A204.1 (cell line): ENCODE data around the gene LAMP1.
"Not testable (repeated sequence)": the region's sequence is repeated elsewhere in the genome, so short reads cannot be mapped to it uniquely, and the experiment has no call there.

Experiments used
- FAIRE-seq: peaks from 2 replicates; lab custom pipeline; 2012; peaks lifted over from hg19 to GRCh38; lab: Jason Lieb, UNC

The LAMP1 gene

DNA sequence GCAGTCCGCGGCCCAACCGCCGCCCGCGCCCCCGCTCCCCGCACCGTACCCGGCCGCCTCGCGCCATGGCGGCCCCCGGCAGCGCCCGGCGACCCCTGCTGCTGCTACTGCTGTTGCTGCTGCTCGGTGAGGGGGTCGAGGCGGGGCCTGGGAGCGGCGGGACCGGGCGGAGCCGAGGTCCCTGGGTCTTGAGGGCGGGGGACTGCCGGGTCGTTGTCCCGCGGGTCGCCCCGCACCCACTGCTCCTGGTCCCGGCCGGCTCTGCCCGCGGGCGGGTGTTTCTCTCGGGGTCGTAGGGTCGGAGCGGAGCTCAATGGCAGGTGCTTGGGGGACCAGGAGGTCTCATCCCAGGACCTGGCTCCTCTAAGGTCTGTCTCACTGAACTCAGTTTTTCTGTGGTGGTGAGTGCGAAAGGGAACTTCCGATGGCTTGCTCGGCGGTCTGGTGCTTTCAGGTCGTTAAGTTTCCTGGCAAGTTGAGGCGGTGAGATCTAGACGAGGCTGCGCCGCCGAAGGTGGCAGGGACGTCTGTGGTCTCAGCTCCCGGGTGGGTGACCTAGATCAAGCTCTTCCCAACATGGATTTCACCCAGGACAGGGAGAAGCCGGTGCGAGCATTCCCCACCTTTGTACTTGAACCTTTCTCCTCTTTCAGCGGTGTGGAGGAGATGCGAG, 467 bp downstream of the LAMP1 start:
- no peak for FAIRE-seq

GRCh38 chr13:113298043-113298945, 1.3 kb downstream of the LAMP1 start:
- no peak for FAIRE-seq

DNA sequence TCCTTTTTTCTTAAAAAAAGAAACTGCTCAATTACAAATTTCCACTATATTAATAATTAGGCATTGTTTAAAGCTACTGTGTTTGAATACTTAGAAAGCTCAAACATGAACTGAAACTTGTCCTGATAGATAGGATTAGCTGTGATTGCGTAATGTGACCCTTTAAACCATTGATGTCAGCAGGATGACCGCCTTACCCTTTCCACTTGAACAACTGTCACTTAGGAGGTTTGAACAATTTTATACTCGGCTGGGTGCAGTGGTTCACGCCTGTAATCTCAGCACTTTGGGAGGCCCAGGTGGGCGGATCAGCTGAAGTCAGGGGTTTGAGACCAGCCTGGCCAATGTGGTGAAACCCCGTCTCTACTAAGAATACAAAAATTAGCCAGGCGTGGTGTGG, 2.9 kb downstream of the LAMP1 start:
- no peak for FAIRE-seq

DNA sequence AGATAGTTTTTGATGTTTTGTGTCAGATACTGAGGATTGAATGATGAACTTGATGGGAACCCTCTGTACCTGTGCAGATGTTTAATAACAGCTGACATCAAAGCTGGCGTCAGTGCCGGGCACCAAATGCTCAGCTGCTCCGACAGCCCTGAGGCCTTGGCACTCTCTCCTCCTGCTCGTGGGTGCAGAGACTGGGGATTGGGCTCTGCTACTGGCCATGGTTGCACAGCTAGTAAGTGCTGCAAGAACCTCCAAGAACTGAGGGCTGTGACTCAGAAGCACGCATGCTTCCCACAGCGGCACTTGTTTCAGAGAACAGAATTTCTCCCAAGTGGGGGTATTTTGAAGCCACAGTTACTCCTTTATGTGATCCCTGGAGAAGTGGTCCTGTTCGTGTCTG, 5.9 kb downstream of the LAMP1 start:
- FAIRE-seq: no peak

- FAIRE-seq: no peak
Observed at GRCh38 chr13:113304121-113304520, 7.1 kb downstream of the LAMP1 start.

GRCh38 chr13:113305208-113305607, 8.2 kb downstream of the LAMP1 start:
- no peak for FAIRE-seq

DNA sequence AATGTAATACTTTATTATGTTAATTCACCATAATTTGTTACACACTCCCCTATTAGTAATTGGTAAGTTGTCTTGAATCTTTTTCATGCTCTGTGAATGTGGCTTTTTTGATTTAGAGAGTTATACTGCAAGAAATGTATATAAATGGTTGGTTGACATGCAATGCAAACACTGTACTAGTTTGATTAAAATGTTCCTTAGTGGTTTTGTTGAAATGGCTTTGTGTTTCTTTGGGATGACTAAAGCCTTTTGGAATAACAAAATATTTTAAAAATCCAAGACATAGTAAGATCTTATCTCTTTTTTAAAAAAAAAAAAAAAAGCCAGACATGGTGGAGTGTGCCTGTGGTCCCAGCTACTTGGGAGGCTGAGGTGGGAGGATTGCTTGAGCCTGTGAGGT, 10.5 kb downstream of the LAMP1 start:
- FAIRE-seq: no peak

GRCh38 chr13:113309473-113309872, 12.4 kb downstream of the LAMP1 start:
- no peak for FAIRE-seq

- not testable (repeated sequence) for FAIRE-seq
Observed at GRCh38 chr13:113314112-113314511, 17.1 kb downstream of the LAMP1 start.

DNA sequence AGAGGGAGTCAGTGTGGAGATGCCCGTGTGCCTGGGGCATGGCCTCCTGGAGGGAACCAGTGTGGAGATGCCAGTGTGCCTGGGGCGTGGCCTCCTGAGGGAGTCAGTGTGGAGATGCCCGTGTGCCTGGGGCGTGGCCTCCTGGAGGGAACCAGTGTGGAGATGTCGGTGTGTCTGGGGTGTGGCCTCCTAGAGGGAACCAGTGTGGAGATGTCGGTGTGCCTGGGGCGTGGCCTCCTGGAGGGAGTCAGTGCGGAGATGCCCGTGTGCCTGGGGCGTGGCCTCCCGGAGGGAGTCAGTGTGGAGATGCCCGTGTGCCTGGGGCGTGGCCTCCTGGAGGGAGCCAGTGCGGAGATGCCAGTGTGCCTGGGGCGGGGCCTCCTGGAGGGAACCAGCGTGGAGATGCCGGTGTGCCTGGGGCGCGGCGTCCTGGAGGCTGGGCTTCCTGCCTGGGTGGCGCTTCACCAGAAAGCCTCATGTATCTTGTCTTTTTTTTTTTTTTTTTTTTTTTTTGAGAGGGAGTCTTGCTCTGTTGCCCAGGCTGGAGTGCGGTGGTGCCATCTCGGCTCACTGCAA, 17.9 kb downstream of the LAMP1 start:
- not testable (repeated sequence) for FAIRE-seq

DNA sequence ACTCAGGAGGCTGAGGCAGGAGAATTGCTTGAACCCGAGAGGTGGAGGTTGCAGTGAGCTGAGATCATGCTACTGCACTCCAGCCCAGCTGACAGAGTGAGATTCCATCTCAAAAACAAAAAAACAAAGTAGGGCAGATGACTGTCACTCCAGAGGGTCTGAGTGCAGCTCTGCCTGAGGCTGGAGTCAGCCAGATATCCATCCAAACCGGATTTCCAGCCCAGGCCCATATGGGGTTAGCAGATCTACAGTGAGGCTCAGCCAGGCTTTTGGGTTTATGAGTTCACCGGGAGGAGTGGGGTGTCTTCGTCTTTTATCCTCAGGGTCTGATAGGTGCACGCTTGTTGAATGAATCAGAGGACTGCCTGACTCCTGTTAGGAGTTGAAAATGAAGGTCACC, 19.0 kb downstream of the LAMP1 start:
- no peak for FAIRE-seq

GRCh38 chr13:113317031-113317430, 20.0 kb downstream of the LAMP1 start:
- FAIRE-seq: no peak

DNA sequence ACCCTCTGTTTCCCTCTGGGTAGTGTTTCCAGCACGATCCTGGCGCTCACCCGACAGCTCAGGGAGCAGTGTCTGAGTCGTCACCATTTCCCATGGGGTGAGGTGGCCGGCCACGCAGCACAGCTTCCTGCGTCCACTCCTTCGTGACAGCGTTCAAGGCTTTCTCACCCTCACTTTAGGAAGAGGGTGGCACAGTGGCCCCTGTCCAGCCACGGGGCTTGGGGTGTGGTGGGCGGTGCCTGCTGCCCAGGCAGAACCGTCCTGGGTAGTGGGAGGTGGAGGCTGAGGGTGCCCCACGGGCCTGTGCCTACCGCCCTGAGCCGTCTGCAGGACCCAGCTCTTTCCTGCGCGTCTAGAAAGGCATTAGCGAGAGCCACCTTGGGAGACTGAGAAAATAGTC, 21.9 kb downstream of the LAMP1 start:
- no peak for FAIRE-seq

- no peak for FAIRE-seq
Observed at GRCh38 chr13:113319371-113319770, 22.3 kb downstream of the LAMP1 start.

DNA sequence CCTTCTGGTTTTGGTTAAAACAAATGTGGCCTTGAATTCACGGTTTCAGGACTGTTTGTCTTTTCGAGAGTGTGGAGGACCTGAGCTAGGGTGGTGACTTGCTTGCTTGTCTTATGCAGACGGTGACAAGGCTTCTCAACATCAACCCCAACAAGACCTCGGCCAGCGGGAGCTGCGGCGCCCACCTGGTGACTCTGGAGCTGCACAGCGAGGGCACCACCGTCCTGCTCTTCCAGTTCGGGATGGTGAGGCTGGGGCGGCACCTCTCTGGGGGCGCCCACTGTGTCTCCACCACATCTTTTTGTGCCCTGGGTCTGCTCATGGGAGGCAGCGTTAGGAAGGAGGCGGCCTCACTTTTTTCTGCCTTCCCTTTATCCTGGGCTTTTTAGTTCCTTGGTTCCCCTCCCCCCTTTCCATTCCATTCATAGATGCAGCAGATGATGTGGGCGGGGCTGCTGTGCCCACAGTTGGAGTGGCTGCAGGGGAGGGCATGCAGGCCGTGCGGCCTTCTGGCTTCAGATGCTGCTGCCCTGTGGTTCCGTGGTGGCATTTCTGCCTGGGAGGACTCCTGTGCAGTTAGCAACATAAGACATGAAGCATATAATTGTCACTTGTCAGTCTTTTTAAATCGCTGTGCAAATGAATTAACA, 23.3 kb downstream of the LAMP1 start:
- no peak for FAIRE-seq

- FAIRE-seq: no peak
Observed at GRCh38 chr13:113321546-113321945, 24.5 kb downstream of the LAMP1 start.

GRCh38 chr13:113322043-113322461, 25.0 kb downstream of the LAMP1 start:
- FAIRE-seq: no peak

GRCh38 chr13:113322890-113323651, 26.0 kb downstream of the LAMP1 start:
- no peak for FAIRE-seq

DNA sequence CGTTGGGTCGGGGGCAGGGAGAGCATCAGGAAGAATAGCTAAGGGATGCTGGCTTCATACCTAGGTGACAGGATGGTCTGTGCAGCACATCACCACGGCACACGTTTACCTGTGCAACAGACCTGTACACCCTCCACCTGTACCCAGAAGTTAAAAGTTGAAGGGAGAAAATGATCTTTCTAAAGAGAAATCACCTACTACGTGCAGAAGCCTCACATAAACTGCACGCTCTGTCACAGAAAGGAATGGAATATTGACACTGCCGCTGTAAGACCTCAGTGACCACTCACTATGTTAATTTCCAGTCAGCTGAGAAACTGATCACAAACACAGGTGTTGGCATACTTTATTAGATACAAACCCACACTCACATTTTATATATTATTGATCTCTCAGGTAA, 26.8 kb downstream of the LAMP1 start:
- no peak for FAIRE-seq

DNA sequence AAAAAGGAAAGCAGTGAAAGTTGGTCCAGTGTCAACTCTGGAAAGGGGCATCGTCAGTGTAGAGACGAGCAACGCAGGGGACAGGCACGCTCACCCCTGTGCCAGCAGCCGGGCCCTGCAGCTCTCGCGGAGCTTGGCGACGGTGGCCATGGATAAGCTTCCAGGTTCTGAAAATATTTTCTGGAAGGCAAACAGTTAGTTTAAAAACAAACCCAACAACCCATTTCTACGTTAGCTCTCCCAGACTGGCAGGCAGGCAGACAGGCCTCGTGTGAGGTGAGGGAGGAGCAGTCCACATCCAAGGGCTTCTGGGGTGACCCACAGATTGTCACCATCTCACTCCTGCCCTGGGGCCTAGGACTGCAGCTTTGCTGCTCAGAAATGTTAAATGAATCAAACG, 27.4 kb downstream of the LAMP1 start:
- no peak for FAIRE-seq

GRCh38 chr13:113325779-113326178, 28.7 kb downstream of the LAMP1 start:
- no peak for FAIRE-seq

DNA sequence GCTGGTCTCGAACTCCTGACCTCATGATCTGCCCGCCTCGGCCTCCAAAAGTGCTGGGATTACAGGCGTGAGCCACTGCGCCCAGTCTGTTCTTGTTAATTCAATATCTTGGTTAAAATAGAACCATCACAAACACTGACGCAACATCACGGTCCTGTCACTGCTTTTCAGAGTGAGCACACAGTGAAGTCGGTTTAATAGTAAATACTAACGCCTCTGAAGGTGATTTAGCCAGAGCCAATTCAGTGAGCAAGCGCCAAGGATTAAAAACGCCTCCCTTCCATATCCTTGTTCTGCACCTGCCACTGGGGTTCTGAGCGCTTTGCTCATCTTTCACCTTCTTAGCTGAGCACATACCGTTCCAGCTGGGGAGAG, 30.3 kb downstream of the LAMP1 start:
- FAIRE-seq: no peak
